Activated naive CD8-positive, alpha-beta T cell treated with anti-CD3 and anti-CD28 coated beads, Interleukin-2, amount 10 ng/mL, durations not matched to agents 7 days and 5 days (primary cell): ENCODE data around the gene EDN3. TPM values are rescaled to one million over a fixed set of nuclear protein-coding genes. Genes with fewer than 3 reads are reported as not detected.
"Not testable (repeated sequence)": the region's sequence is repeated elsewhere in the genome, so short reads cannot be mapped to it uniquely, and the experiment has no call there.

Source experiments
- ATAC-seq: fragments of 150-1000 bp; cut with Tn5 transposase; one replicate; pipeline ENCODE4 v1.10.0; 2021; ENCODE audit warnings: low read depth, moderate library complexity
- POLR2A ChIA-PET: fragments of 350-600 bp; sonication (Branson Sonifier 250); formaldehyde crosslinking; loops from one replicate; lab custom pipeline; 2021; ENCODE audit warnings: antibody characterized with exemption; lab: Charles Lee
- DNase-seq: peaks from one replicate; pipeline ENCODE4 v3.0.0; 2021
- H3K27ac Mint-ChIP-seq: one replicate; pipeline ENCODE4 v1.8.0; 2022; ENCODE audit warnings: mild to moderate bottlenecking, mixed read lengths
- H3K27me3 Mint-ChIP-seq: one replicate; pipeline ENCODE4 v1.8.0; 2022; ENCODE audit warnings: mild to moderate bottlenecking, moderate library complexity, mixed read lengths
- H3K36me3 Mint-ChIP-seq: one replicate; pipeline ENCODE4 v1.8.0; 2021; ENCODE audit warnings: mild to moderate bottlenecking, mixed read lengths
- H3K4me1 Mint-ChIP-seq: one replicate; pipeline ENCODE4 v1.8.0; 2021; ENCODE audit warnings: mixed read lengths
- H3K4me3 Mint-ChIP-seq: one replicate; pipeline ENCODE4 v1.8.0; 2022; ENCODE audit warnings: mild to moderate bottlenecking, moderate library complexity, mixed read lengths
- H3K9me3 Mint-ChIP-seq: one replicate; pipeline ENCODE4 v1.8.0; 2021; ENCODE audit warnings: mixed read lengths
- total RNA-seq, 2 experiments: library from RNA; stranded (reverse); gene quantifications; one replicate each; pipeline ENCODE4 v1.2.3, GENCODE V29; 2021

Gene EDN3
- total RNA-seq, 2 experiments from 2014 or later = 0.17 to 0.39 TPM

DNA sequence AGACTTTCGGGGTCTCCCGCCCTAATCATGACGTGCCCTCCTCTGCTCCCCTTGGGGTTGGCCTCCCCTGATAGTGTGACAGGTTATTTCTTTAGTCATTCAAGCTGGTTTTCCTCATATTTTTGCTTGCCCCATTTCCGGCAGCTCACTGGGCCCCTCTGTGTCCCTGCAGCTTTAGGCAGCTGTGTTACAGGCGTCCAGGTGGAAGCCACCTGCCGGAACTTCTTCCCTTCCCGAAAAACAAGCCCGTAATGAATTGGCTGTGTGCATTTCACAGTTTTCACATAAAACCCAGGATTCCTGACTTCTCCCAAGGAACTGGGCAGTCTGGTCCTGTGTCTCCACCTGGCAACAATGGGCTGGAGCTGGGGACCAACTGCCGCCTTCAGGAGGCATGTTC lies 52.6 kb downstream of the EDN3 start:
- H3K4me1 Mint-ChIP-seq = peaks cover 8% of the 10 kb centered on the region
- no peaks in the 10 kb centered on the region for H3K36me3 Mint-ChIP-seq
- no peak overlapping the region for H3K27ac Mint-ChIP-seq
- H3K9me3 Mint-ChIP-seq = no peaks in the 10 kb centered on the region
- ATAC-seq (no peak), DNase-seq (no peak)
- POLR2A ChIA-PET = no interaction called here
- no peak overlapping the region for H3K4me3 Mint-ChIP-seq
- no peaks in the 10 kb centered on the region for H3K27me3 Mint-ChIP-seq

DNA sequence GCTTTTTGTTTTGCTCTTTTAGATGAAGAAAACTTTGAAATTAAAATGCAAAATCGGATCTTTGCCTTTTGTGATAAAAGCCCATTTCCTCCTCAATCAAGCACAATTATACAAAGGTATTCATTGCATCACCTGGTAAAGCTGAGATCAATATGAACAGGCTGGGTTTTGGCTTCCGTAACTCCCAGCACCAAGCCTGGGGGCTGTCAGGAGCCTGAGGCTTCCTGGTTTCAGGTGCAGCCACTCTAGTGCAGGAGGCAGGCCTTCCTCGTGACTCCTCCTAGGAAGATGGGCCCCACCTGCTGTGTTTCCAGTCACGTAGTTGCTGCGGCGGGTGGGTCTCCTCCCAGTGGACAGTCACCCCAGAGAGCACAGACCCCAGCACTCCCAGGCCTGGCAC lies 54.0 kb downstream of the EDN3 start:
- H3K27ac Mint-ChIP-seq = no peak overlapping the region
- POLR2A ChIA-PET = no interaction called here
- peaks cover 8% of the 10 kb centered on the region for H3K4me1 Mint-ChIP-seq
- no peaks in the 10 kb centered on the region for H3K27me3 Mint-ChIP-seq
- ATAC-seq = no peak
- H3K36me3 Mint-ChIP-seq = no peaks in the 10 kb centered on the region
- DNase-seq = no peak
- H3K9me3 Mint-ChIP-seq = no peaks in the 10 kb centered on the region
- H3K4me3 Mint-ChIP-seq = no peak overlapping the region

GRCh38 chr20:59355242-59355641 lies 54.8 kb downstream of the EDN3 start:
- POLR2A ChIA-PET = no interaction called here
- no peaks in the 10 kb centered on the region for H3K36me3 Mint-ChIP-seq
- H3K27me3 Mint-ChIP-seq = no peaks in the 10 kb centered on the region
- no peaks in the 10 kb centered on the region for H3K9me3 Mint-ChIP-seq
- ATAC-seq (no peak), DNase-seq (no peak)
- H3K27ac Mint-ChIP-seq = no peak overlapping the region
- no peak overlapping the region for H3K4me3 Mint-ChIP-seq
- peaks cover 8% of the 10 kb centered on the region for H3K4me1 Mint-ChIP-seq

GRCh38 chr20:59356662-59357165 lies 56.3 kb downstream of the EDN3 start:
- Mint-ChIP-seq H3K36me3 (no peaks in the 10 kb centered on the region), H3K27ac (no peak overlapping the region), H3K4me3 (no peak overlapping the region), H3K27me3 (no peaks in the 10 kb centered on the region), H3K9me3 (no peaks in the 10 kb centered on the region), H3K4me1 (peaks cover 8% of the 10 kb centered on the region)
- DNase-seq (no peak), ATAC-seq (no peak)
- POLR2A ChIA-PET = no interaction called here

DNA sequence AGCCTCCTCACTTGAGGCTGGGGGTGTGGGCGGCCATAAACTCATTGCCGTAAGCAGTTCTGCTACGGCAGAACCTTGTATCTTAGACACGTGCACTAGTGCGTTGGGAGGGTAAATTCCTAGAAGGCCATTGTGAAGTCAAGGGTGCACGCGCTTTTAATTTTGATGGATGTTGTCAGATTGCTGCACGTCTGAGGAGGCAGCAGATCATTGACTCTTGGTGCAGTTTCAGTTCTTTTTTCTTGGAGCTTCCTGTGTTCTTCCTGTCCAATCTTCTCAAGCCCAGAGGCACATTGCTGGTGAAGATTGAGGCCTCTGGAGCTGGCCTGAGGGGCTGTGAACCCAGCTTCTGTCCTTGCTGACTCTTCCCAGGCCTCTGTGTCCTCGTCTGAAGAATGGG lies 58.4 kb downstream of the EDN3 start:
- H3K27ac Mint-ChIP-seq, H3K9me3 Mint-ChIP-seq, H3K36me3 Mint-ChIP-seq, POLR2A ChIA-PET, DNase-seq, H3K4me3 Mint-ChIP-seq, H3K4me1 Mint-ChIP-seq, H3K27me3 Mint-ChIP-seq, ATAC-seq: not testable (repeated sequence)

GRCh38 chr20:59359906-59360725 lies 59.7 kb downstream of the EDN3 start:
- Mint-ChIP-seq H3K36me3 (no peaks in the 10 kb centered on the region), H3K27ac (no peak overlapping the region), H3K4me1 (no peaks in the 10 kb centered on the region), H3K9me3 (no peaks in the 10 kb centered on the region), H3K27me3 (peaks cover 6% of the 10 kb centered on the region), H3K4me3 (no peak overlapping the region)
- DNase-seq (no peak), ATAC-seq (no peak)
- POLR2A ChIA-PET = no interaction called here

DNA sequence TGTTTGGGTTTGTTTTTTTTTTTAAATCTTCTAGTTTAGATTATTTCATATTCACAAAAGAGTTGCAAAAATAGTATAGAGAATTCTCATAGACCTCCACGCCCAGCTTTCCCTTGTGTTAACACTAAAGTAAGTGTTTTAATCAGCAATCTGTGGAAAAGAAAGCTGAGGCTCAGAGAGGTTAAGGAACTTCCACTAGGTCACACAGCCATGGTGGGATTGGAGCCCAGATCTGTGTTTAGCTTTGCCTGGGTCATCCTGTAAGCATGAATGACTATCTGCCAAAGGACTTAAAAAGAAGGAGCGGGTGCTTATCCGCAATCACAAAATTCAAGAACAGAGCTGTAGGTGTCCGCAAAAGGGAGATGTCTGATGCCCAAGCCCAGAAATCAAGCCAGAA lies 60.5 kb downstream of the EDN3 start:
- no peaks in the 10 kb centered on the region for H3K9me3 Mint-ChIP-seq
- no peak overlapping the region for H3K4me3 Mint-ChIP-seq
- no peaks in the 10 kb centered on the region for H3K36me3 Mint-ChIP-seq
- no peak overlapping the region for H3K27ac Mint-ChIP-seq
- no peaks in the 10 kb centered on the region for H3K4me1 Mint-ChIP-seq
- POLR2A ChIA-PET = no interaction called here
- ATAC-seq (no peak), DNase-seq (no peak)
- H3K27me3 Mint-ChIP-seq = peaks cover 6% of the 10 kb centered on the region

DNA sequence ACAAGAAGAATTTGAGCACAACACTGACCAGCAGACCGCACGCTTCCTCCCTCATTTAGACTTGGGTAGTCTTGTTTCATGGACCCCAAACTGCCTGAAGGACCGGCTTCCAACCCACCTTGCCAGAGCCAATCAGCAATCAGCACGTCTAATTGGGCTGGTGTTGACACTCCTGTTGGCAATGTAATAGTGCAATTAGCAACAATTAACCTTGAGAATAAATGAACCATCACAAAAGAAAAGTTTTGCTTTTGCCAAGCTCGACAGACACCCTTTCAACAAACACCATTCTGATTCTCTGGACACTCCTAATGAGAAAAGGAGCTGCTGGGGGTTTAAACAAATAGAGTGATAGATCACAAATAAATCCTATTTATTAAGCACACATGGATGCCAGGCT lies 61.0 kb downstream of the EDN3 start:
- H3K4me1 Mint-ChIP-seq = no peaks in the 10 kb centered on the region
- POLR2A ChIA-PET = no interaction called here
- no peak overlapping the region for H3K4me3 Mint-ChIP-seq
- peaks cover 6% of the 10 kb centered on the region for H3K27me3 Mint-ChIP-seq
- ATAC-seq = no peak
- no peak overlapping the region for H3K27ac Mint-ChIP-seq
- no peaks in the 10 kb centered on the region for H3K9me3 Mint-ChIP-seq
- no peaks in the 10 kb centered on the region for H3K36me3 Mint-ChIP-seq
- DNase-seq = no peak

DNA sequence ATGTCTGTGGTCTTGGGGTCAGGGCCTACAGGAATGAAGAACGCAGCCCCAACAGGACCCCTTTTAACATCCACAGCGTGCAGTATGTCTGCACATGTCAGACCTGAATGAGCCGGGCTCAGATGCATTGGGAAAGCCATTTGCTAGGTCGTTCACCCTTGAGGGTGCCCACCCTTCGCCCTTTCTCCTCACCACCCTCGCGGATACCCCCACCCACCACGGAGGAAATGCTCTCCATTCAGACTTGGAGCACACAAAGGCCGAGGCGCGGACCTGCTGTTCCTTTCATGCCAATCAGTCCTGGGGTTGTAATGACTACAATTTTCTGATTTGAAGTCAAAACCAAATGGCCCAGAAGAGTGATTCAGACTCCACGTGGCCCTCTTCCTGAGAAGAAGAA lies 62.7 kb downstream of the EDN3 start:
- Mint-ChIP-seq H3K27ac (no peak overlapping the region), H3K27me3 (peaks cover 8% of the 10 kb centered on the region), H3K4me3 (no peak overlapping the region), H3K9me3 (no peaks in the 10 kb centered on the region), H3K4me1 (no peaks in the 10 kb centered on the region), H3K36me3 (peaks cover 1% of the 10 kb centered on the region)
- ATAC-seq (no peak), DNase-seq (no peak)
- POLR2A ChIA-PET = no interaction called here

DNA sequence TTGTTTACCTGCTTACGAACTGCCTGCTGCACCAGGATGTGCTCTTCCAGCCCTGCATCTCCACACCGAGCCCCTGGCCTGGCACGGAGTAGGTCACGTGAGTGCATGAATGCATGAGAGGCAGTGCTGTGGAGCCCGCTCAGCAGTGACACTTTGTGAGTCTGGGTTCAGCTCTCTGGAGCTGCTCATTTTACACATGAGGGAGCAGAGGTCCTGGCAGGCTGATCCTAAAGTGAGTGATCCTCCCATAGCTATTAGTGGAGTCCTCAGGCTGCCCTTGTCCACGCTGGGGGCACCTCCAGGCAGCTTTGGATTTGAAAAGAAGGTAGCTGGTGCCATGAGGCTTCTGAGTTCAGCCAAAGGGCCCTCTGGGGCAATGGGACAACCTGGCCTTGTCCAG lies 64.2 kb downstream of the EDN3 start:
- POLR2A ChIA-PET = no interaction called here
- Mint-ChIP-seq H3K27me3 (peaks cover 8% of the 10 kb centered on the region), H3K4me1 (no peaks in the 10 kb centered on the region), H3K9me3 (no peaks in the 10 kb centered on the region), H3K4me3 (no peak overlapping the region), H3K27ac (no peak overlapping the region), H3K36me3 (peaks cover 1% of the 10 kb centered on the region)
- DNase-seq (no peak), ATAC-seq (no peak)

DNA sequence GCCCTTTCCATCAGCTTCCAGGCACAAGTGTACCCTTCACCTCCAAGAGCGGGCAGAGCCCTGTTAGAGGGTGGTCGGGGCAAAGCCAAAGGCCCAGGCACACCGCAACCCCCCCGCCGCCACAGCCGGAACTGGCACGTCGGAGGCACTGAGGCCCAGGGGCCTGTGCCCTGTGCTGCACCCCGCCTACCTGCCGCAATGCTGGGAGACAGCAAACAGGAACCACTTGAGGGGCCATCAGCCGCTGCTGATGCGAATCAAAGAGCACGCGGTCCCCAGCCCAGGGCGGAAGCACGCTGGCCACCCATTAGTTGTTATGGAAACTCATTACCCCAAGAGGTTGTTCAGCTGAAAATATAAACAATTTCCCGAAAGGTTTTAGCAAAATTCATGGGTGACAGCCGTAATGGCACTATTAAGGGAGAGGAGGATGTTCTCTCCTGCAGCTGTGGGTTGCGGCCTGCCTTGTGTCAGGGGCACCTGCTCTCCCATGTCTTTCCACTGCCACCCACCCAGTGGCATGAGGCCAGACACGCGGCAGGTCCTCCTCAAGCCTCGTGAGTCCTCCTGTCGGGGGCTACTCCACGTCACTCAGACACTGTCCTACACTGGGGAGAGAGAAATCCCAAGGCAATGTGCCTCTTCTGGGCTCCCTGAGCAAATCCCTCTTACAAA lies 65.3 kb downstream of the EDN3 start:
- no peak overlapping the region for H3K27ac Mint-ChIP-seq
- peaks cover 1% of the 10 kb centered on the region for H3K36me3 Mint-ChIP-seq
- DNase-seq (no peak), ATAC-seq (no peak)
- POLR2A ChIA-PET = no interaction called here
- H3K9me3 Mint-ChIP-seq = no peaks in the 10 kb centered on the region
- H3K4me1 Mint-ChIP-seq = no peaks in the 10 kb centered on the region
- peaks cover 8% of the 10 kb centered on the region for H3K27me3 Mint-ChIP-seq
- no peak overlapping the region for H3K4me3 Mint-ChIP-seq

GRCh38 chr20:59371431-59371830 lies 71.0 kb downstream of the EDN3 start:
- POLR2A ChIA-PET = no interaction called here
- Mint-ChIP-seq H3K4me1 (no peaks in the 10 kb centered on the region), H3K36me3 (peaks cover 1% of the 10 kb centered on the region), H3K9me3 (no peaks in the 10 kb centered on the region), H3K27me3 (peaks cover 13% of the 10 kb centered on the region), H3K27ac (no peak overlapping the region), H3K4me3 (no peak overlapping the region)
- DNase-seq = no peak
- no peak for ATAC-seq

DNA sequence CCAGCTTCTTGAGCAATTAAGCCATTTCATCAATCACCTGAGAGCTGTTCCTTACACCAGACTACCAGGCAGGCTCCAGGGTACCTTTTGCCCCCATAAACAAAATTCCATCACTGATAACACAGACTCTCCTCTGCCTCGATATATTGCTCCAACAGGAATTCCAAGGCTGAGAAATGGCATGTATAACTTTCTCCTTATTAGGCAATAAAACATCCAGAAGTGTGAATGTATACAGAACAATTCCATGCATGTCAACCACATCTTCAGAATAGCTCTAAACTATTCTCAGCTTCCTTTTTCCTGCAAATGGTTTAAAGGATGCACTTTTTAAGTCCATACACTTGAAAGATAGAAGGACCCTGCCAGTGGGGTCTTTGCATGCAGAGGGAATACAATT lies 73.8 kb downstream of the EDN3 start:
- ATAC-seq = no peak
- H3K27ac Mint-ChIP-seq = no peak overlapping the region
- peaks cover 12% of the 10 kb centered on the region for H3K27me3 Mint-ChIP-seq
- no peak overlapping the region for H3K4me3 Mint-ChIP-seq
- H3K36me3 Mint-ChIP-seq = no peaks in the 10 kb centered on the region
- DNase-seq = no peak
- POLR2A ChIA-PET = no interaction called here
- H3K4me1 Mint-ChIP-seq = peaks cover 6% of the 10 kb centered on the region
- H3K9me3 Mint-ChIP-seq = no peaks in the 10 kb centered on the region

DNA sequence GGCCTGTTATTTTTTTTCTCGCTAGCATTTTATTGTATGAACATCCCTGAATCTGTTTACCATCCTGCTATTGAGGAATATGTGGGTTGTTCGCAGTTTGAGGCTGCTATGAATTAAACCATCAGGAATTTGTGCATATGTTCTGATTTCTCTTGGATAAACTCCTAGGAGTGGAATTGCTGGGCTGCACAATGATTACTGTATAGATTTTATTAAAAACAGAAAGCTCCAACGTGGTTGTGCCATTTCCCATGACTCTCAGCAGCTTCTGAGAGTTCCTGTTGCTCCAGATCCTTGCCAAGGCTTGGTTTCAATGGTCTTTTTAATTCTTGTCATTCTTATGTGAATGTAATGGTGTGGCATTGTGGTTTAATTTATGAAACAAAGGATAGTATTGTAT lies 75.1 kb downstream of the EDN3 start:
- H3K9me3 Mint-ChIP-seq = no peaks in the 10 kb centered on the region
- ATAC-seq = no peak
- POLR2A ChIA-PET = no interaction called here
- H3K4me1 Mint-ChIP-seq = peaks cover 8% of the 10 kb centered on the region
- no peak for DNase-seq
- no peak overlapping the region for H3K27ac Mint-ChIP-seq
- no peaks in the 10 kb centered on the region for H3K36me3 Mint-ChIP-seq
- peaks cover 17% of the 10 kb centered on the region for H3K27me3 Mint-ChIP-seq
- no peak overlapping the region for H3K4me3 Mint-ChIP-seq
